ENCODE measurements around the gene PPP2R2D.

GRCh38 chr10:131876017-131876416 is 24.8 kb upstream of the PPP2R2D start:
- no peak for TF ChIP-seq CTCF (IDR thresholded peaks at IDR 0.05)
- no peak for TF ChIP-seq EP300 (IDR thresholded peaks at IDR 0.05; ENCODE audit: low read depth)
- no peak for TF ChIP-seq POLR2A (IDR thresholded peaks at IDR 0.05)
- no peak for TF ChIP-seq POLR2AphosphoS5 (IDR thresholded peaks at IDR 0.05)

Measured in transverse colon (tissue), 4 donors.